ENCODE data around the gene CRHR1.

GRCh38 chr17:45734598-45734997 is 49.5 kb upstream of the CRHR1 start:
- TF ChIP-seq POLR2AphosphoS5 (IDR thresholded peaks at IDR 0.05; ENCODE audit: low read depth, low read length) (no peak), POLR2A (IDR thresholded peaks at IDR 0.05; ENCODE audit: low read depth, low read length) (no peak), TAF1 (IDR thresholded peaks at IDR 0.05; ENCODE audit: borderline replicate concordance, low read depth, low read length) (no peak)

Measured in GM12892 (cell line).